Measurements from ENCODE around the gene DCXR.

DNA sequence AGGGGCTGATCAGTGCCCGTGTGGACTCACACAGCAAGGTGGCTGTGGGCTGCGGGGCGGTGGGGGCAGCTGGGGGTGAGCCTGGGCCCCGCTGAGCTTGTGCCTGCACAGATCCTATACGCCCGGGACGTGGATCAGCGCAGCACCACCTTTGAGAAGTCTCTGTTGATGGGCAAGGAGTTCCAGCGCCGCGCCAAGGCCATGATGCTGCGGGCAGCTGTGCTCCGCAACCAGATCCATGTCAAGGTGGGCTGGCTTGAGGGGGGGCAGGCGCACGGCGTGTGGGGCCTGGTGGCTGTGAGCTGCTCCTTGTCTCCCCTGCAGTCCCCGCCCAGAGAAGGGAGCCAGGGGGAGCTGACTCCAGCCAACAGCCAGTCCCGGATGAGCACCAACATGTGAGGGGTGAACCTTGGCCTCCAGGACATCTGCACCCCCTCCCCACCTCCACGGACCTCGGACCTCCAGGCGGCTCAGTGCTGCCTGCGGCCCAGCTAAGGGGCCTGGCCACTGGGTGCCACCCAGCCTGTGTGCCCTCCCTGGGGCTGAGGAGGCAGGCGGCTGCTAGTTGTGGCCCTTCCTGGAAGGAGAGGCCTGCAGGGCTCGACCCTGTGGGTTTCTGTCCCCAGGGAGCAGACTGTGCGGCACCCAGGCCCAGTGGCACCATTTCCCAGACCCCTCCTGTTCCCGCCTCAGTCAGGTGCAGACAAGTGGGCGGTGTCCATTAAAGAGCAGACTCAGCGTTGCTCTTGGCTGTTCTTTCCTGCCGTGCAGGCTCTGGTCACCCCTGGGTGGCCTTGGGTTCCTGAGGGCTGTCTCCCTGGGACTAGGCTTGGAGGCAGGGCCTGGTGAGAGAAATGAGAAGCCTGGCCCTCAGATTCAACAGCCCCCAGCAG lies 19.5 kb upstream of the DCXR start:
- TF ChIP-seq CTCF (IDR thresholded peaks at IDR 0.05; ENCODE audit: borderline replicate concordance, extremely low read depth, low read length, poor library complexity, severe bottlenecking) (no peak), EZH2 (IDR thresholded peaks at IDR 0.05; ENCODE audit: borderline replicate concordance, low read depth, low read length, severe bottlenecking) (no peak)
